Right forelimb (tissue), 1 donor: Measurements from ENCODE around the gene SLC30A7.
"Not testable (repeated sequence)": the region's sequence is repeated elsewhere in the genome, so short reads cannot be mapped to it uniquely, and the experiment has no call there.

Experiments
- DNase-seq: peaks from one replicate; pipeline ENCODE4 v3.0.0-alpha.2; 2018

Gene SLC30A7

GRCh38 chr1:100942304-100943046 lies 46.6 kb downstream of the SLC30A7 start:
- no peak for DNase-seq

GRCh38 chr1:100943533-100943932 lies 47.6 kb downstream of the SLC30A7 start:
- no peak for DNase-seq

GRCh38 chr1:100946064-100946463 lies 50.2 kb downstream of the SLC30A7 start:
- DNase-seq: not testable (repeated sequence)

- DNase-seq: not testable (repeated sequence)
Measured at GRCh38 chr1:100947816-100948215, 51.9 kb downstream of the SLC30A7 start.

- DNase-seq: not testable (repeated sequence)
Measured at GRCh38 chr1:100948721-100949405, 53.0 kb downstream of the SLC30A7 start.

GRCh38 chr1:100949515-100950158 lies 53.7 kb downstream of the SLC30A7 start:
- not testable (repeated sequence) for DNase-seq

- DNase-seq: no peak
Measured at GRCh38 chr1:100950337-100950736, 54.4 kb downstream of the SLC30A7 start.

GRCh38 chr1:100950781-100951180 lies 54.9 kb downstream of the SLC30A7 start:
- peak; percentile 48 for DNase-seq

- DNase-seq: no peak
Measured at GRCh38 chr1:100952104-100952745, 56.3 kb downstream of the SLC30A7 start.

GRCh38 chr1:100952970-100953369 lies 57.1 kb downstream of the SLC30A7 start:
- DNase-seq: not testable (repeated sequence)

GRCh38 chr1:100953960-100954730 lies 58.3 kb downstream of the SLC30A7 start:
- no peak for DNase-seq

GRCh38 chr1:100955322-100955721 lies 59.4 kb downstream of the SLC30A7 start:
- DNase-seq: no peak

- DNase-seq: no peak
Measured at GRCh38 chr1:100959502-100960060, 63.7 kb downstream of the SLC30A7 start.

- DNase-seq: no peak
Measured at GRCh38 chr1:100960098-100960497, 64.2 kb downstream of the SLC30A7 start.

GRCh38 chr1:100968621-100969020 lies 72.7 kb downstream of the SLC30A7 start:
- DNase-seq: no peak

- DNase-seq: no peak
Measured at GRCh38 chr1:100969327-100969726, 73.4 kb downstream of the SLC30A7 start.

- DNase-seq: no peak
Measured at GRCh38 chr1:100971021-100971420, 75.1 kb downstream of the SLC30A7 start.

GRCh38 chr1:100972185-100972584 lies 76.3 kb downstream of the SLC30A7 start:
- DNase-seq: no peak

GRCh38 chr1:100976936-100977335 lies 81.0 kb downstream of the SLC30A7 start:
- no peak for DNase-seq

- no peak for DNase-seq
Measured at GRCh38 chr1:100979631-100980030, 83.7 kb downstream of the SLC30A7 start.

- DNase-seq: no peak
Measured at GRCh38 chr1:100982793-100983192, 86.9 kb downstream of the SLC30A7 start.

GRCh38 chr1:100988121-100988520 lies 92.2 kb downstream of the SLC30A7 start:
- no peak for DNase-seq
